Measurements from ENCODE around the gene NCKIPSD.

Gene NCKIPSD

DNA sequence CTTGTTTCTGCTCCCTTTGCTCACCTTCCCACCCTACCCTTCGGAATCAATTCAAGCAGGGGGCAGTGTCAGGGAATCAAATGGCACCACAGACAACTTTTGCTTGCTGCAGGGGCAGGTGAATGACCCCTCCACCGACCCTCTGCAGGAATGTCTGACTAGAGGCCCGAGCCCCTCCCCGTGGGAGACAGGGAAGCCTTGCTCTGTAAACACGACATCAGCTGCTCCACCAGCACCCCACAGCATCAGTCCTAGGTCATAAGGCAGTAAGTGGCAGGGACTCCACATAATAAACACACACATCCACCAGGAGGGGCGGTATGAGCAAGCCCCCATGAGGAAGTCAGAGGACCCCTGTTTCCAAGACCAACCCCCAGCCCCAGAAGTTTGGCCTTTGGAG is 48.4 kb downstream of the NCKIPSD start:
- no peak overlapping the region for H3K9ac ChIP-seq (ENCODE audit: low read depth, low read length)
- no peaks in the 10 kb centered on the region for H3K27me3 ChIP-seq (ENCODE audit: insufficient read depth, low read length)
- H3K4me1 ChIP-seq (ENCODE audit: insufficient read depth, low read length), result peaks cover 15% of the 10 kb centered on the region; the same call in 1 of the 2 replicates

DNA sequence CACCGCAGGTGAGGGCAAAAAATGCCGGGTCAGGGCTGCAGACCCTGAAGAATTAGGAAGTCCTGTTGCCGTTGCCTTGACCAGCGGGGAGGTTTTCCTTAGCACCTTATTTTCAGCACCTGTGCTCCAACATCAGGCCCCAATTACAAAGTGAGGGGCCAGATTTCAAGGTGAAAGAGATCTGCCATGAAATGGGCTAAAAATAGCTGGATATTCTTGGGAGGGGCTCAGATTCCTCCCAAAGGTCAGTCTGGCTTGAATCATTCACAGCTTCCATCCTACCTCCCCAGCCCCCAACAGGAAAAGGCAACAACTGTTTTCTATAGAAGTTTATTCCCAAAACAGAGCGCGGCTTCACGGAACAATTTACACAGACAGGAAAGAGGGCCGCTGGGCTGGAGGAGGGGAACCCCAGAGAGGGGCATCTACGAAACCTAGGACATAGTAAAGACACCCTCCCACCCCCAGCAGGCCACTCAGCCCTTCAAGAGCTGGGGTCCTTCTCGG is 49.5 kb downstream of the NCKIPSD start:
- peaks cover 15% of the 10 kb centered on the region; the same call in 1 of the 2 replicates for H3K4me1 ChIP-seq (ENCODE audit: insufficient read depth, low read length)
- H3K27me3 ChIP-seq (ENCODE audit: insufficient read depth, low read length), result no peaks in the 10 kb centered on the region
- H3K36me3 ChIP-seq (ENCODE audit: insufficient read depth, low read depth, low read length), result peaks cover 42% of the 10 kb centered on the region
- no peaks in the 10 kb centered on the region for H3K9me3 ChIP-seq (ENCODE audit: insufficient read depth, low read depth, low read length)
- H3K9ac ChIP-seq (ENCODE audit: low read depth, low read length), result peak overlapping the region; percentile 80; the same call in 1 of the 2 replicates
- H3K27ac ChIP-seq (ENCODE audit: low read length), result peak overlapping the region; percentile 62
- H3K4me3 ChIP-seq (ENCODE audit: low read length), result peak overlapping the region; percentile 81

More for the DNA sequence above, 48.4 kb downstream of the NCKIPSD start:
- Histone ChIP-seq H3K36me3 (ENCODE audit: insufficient read depth, low read depth, low read length) (peaks cover 36% of the 10 kb centered on the region), H3K9me3 (ENCODE audit: insufficient read depth, low read depth, low read length) (no peaks in the 10 kb centered on the region), H3K4me3 (ENCODE audit: low read length) (no peak overlapping the region), H3K27ac (ENCODE audit: low read length) (no peak overlapping the region)

DNA sequence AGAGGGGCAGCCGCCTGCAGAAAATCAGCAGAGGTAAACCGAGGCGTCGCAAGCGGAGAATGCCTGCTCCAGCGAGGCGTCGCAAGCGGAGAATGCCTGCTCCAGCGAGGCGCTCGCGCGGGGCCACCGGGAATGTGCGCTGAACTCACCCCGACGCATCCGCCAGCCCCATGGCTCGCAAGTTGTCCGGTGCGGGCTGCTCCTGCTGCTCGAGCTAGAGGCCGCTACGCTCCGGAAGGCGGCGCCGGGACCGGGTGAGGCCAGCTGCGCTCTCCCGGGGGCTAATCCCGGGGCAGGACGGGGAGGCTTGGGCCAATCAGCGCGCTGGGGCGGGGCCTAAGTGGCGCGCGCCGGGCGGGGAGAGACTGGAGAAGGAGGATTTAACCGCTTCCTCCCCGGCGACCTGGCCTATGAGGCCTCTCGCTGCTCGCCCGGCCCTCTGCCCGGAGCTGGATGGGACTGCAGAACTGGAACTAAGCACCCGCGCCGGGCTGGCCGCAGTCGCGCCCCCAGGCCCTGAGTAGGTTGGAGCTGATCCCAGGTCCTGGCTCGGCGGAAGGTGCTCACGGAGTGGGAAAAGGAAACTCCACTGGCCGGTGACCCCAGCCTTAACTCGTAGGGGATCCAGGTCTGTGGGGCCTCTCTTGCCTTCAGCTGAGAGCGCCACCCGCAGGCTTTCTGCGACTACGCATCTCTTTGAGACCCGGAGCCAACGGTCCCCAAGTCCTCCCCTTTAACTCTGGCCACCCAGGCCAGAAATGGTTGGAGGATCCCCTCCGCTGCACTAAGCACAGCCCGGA is 50.3 kb downstream of the NCKIPSD start, which contains the start of gene SLC26A6:
TSS of gene SLC26A6 (minus strand) at position 240 of the 800 bp plus-strand sequence. CDS start at position 172, 68 bp downstream.
- Histone ChIP-seq H3K9me3 (ENCODE audit: insufficient read depth, low read depth, low read length) (no peaks in the 10 kb centered on the region), H3K4me1 (ENCODE audit: insufficient read depth, low read length) (peaks cover 15% of the 10 kb centered on the region; the same call in 1 of the 2 replicates), H3K36me3 (ENCODE audit: insufficient read depth, low read depth, low read length) (peaks cover 45% of the 10 kb centered on the region), H3K4me3 (ENCODE audit: low read length) (peak within 1 kb of the TSS; percentile 81), H3K27ac (ENCODE audit: low read length) (peak within 1 kb of the TSS; percentile 62), H3K9ac (ENCODE audit: low read depth, low read length) (peak within 1 kb of the TSS; percentile 80), H3K27me3 (ENCODE audit: insufficient read depth, low read length) (no peaks in the 10 kb centered on the region)

DNA sequence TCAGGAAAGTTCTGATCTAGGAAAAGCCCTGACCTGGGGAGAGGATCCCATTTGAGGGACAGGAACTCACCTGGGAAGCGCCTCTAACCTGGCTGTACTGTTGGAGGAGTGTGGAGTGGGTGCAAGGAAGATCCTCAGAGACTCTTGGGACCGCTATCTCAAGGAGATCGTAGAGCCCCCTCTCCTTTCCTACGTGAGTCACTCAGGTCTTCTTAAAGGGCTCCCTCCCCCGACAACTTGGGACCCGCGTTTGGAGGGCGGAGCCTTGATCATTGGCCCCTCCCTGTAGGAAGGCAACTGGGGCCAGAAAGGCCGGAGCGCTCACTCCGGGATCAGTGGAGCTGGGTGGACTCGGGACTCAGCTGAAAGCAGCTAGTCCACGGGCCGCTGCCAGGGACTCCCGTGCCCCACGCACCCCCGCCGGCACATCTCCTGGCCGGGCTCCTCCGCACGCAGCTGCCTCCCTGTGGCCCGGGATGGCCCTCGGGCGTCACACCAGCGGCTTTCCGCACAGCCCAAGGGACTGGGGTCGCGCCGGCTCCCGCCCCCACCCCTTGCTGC is 51.0 kb downstream of the NCKIPSD start:
- Histone ChIP-seq H3K9me3 (ENCODE audit: insufficient read depth, low read depth, low read length) (no peaks in the 10 kb centered on the region), H3K36me3 (ENCODE audit: insufficient read depth, low read depth, low read length) (peaks cover 49% of the 10 kb centered on the region), H3K4me3 (ENCODE audit: low read length) (peak overlapping the region; percentile 81), H3K27me3 (ENCODE audit: insufficient read depth, low read length) (no peaks in the 10 kb centered on the region), H3K27ac (ENCODE audit: low read length) (no peak overlapping the region), H3K9ac (ENCODE audit: low read depth, low read length) (peak overlapping the region; percentile 80), H3K4me1 (ENCODE audit: insufficient read depth, low read length) (peaks cover 15% of the 10 kb centered on the region; the same call in 1 of the 2 replicates)

DNA sequence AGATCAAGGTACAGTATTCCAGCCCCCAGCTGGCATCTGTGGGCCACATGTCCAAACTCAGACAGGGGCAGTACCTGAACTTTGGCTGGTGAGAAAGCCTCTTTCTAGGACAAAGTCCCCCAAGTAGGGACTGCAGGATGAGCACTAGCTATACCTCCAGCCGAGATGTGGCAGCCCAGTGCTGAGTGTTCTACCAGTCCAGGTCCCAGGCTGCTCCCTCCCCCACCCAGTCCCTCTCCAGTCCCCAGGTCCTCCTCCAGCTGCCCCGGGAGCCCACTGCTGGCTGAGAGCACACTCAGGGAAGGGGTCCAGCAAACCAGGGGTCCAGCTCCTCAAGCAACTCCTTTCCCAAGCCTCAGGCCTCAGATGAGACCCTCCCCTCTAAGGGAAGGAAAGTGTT is 52.0 kb downstream of the NCKIPSD start:
- Histone ChIP-seq H3K4me1 (ENCODE audit: insufficient read depth, low read length) (peaks cover 15% of the 10 kb centered on the region; the same call in 1 of the 2 replicates), H3K36me3 (ENCODE audit: insufficient read depth, low read depth, low read length) (peaks cover 49% of the 10 kb centered on the region), H3K27me3 (ENCODE audit: insufficient read depth, low read length) (no peaks in the 10 kb centered on the region), H3K9ac (ENCODE audit: low read depth, low read length) (no peak overlapping the region), H3K27ac (ENCODE audit: low read length) (no peak overlapping the region), H3K4me3 (ENCODE audit: low read length) (peak overlapping the region; percentile 81), H3K9me3 (ENCODE audit: insufficient read depth, low read depth, low read length) (no peaks in the 10 kb centered on the region)

DNA sequence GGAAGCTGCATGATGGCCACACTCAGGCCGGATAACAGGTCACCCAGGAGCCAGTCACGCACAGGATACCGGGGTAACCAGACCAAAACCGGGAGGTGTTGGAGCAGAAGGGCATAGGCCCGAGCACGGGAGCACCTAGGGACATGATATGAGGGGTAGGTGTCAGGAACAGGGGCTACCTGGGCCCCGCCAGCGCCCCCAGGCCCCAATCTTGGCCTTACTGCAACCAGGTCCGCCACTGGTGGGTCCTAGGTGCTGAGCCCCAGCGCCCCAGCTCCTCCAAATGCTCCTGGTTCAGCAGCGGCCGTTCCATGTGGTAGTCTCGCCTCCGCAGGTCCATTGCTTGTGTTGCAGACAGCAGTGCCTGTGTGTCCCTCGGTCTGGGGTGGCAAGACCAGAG is 52.5 kb downstream of the NCKIPSD start:
- H3K36me3 ChIP-seq (ENCODE audit: insufficient read depth, low read depth, low read length), result peaks cover 54% of the 10 kb centered on the region
- no peak overlapping the region for H3K9ac ChIP-seq (ENCODE audit: low read depth, low read length)
- H3K27me3 ChIP-seq (ENCODE audit: insufficient read depth, low read length), result no peaks in the 10 kb centered on the region
- H3K9me3 ChIP-seq (ENCODE audit: insufficient read depth, low read depth, low read length), result no peaks in the 10 kb centered on the region
- H3K27ac ChIP-seq (ENCODE audit: low read length), result no peak overlapping the region
- no peak overlapping the region for H3K4me3 ChIP-seq (ENCODE audit: low read length)
- peaks cover 15% of the 10 kb centered on the region; the same call in 1 of the 2 replicates for H3K4me1 ChIP-seq (ENCODE audit: insufficient read depth, low read length)

DNA sequence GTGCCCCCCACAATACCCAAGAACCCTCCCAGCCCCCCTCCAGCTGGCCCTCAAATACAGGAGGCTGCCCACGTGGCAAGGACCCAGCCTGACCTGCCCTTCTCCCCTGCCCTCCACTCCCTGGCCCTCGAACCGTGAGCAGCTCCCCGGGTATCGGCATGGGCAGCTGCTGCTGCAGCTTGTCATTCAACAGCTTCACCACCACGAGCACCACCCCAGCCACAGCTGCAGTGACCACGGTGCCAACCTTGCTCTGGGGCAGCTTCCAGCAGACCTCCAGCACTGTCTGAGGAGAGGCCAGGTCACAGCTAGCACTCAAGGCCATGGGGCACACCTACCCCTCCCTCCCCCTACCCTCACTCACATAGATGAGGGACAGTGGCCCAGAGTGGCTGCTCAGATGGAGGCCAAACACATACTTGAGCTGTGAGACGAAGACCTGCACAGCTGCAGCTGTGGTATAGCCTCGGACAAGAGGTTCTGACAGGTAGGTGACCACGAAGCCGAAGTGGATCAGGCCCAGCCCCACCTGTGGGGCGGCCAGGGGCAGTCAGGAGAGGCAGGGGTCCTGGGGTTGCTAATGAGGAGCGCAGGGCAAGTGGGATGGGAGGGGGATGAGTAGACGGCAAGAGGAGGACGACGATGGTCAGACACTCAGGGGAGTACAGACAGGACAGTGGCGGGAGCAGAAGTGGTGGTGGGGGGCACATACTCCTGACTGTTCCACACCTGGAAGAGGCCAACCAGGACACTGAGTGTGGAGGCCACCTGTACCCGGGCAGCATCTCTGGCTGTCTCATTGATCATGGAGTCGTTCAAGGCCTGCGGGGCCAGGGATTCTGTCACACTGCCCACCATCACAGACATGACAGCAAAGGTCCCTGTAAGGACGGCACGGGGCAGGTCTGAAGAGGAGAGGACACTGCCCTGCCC is 53.9 kb downstream of the NCKIPSD start:
- Histone ChIP-seq H3K9me3 (ENCODE audit: insufficient read depth, low read depth, low read length) (no peaks in the 10 kb centered on the region), H3K27me3 (ENCODE audit: insufficient read depth, low read length) (no peaks in the 10 kb centered on the region), H3K9ac (ENCODE audit: low read depth, low read length) (no peak overlapping the region), H3K27ac (ENCODE audit: low read length) (no peak overlapping the region), H3K36me3 (ENCODE audit: insufficient read depth, low read depth, low read length) (peaks cover 68% of the 10 kb centered on the region), H3K4me3 (ENCODE audit: low read length) (no peak overlapping the region), H3K4me1 (ENCODE audit: insufficient read depth, low read length) (peaks cover 7% of the 10 kb centered on the region; the same call in 1 of the 2 replicates)

DNA sequence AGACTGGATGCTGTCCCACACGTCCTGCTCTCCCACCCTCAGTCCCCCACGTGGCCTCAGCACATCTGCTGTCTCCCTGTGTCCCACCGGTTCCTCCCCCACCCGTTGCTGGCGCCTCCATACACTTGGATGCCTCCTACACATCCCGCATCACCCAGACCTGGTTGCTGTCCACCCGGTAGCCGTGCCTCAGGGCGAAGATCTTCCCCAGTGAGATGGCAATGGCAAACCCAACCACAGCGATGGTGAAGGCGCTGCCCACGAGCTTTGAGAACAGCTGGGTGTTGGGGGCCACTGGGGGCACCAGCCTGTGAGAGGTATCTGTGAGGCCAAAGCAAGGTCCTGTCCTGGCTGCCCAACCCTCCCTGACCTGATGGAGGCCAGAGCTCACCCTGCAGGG is 54.9 kb downstream of the NCKIPSD start:
- peaks cover 78% of the 10 kb centered on the region for H3K36me3 ChIP-seq (ENCODE audit: insufficient read depth, low read depth, low read length)

DNA sequence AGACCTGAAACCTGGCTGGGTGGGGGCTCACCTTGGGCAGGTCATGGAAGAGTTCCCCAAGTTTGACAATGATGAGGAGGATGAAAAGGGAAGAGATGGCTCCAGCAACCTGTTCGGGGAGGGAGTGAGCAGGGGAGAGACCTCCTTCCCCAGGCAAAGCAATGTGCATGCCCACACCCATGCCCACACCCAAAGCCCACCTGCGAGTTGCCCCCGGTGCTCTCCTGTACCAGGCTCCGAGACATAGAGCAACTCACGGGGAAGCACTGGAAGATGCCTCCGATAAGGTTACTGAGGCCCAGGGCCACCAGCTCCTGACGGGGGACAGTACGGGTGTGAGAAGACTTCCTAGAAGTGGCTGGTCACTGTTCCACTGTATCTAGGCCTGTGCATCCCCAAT is 55.3 kb downstream of the NCKIPSD start:
- Histone ChIP-seq H3K4me1 (ENCODE audit: insufficient read depth, low read length) (0 out of 2 replicates have a peak, but pooled peaks cover 2% of the 10 kb centered on the region), H3K36me3 (ENCODE audit: insufficient read depth, low read depth, low read length) (peaks cover 82% of the 10 kb centered on the region), H3K27ac (ENCODE audit: low read length) (no peak overlapping the region), H3K9me3 (ENCODE audit: insufficient read depth, low read depth, low read length) (no peaks in the 10 kb centered on the region), H3K9ac (ENCODE audit: low read depth, low read length) (no peak overlapping the region), H3K27me3 (ENCODE audit: insufficient read depth, low read length) (no peaks in the 10 kb centered on the region), H3K4me3 (ENCODE audit: low read length) (no peak overlapping the region)

More for the DNA sequence above, 54.9 kb downstream of the NCKIPSD start:
- H3K9me3 ChIP-seq (ENCODE audit: insufficient read depth, low read depth, low read length), result no peaks in the 10 kb centered on the region
- H3K4me1 ChIP-seq (ENCODE audit: insufficient read depth, low read length), result 0 out of 2 replicates have a peak, but pooled peaks cover 2% of the 10 kb centered on the region
- no peak overlapping the region for H3K4me3 ChIP-seq (ENCODE audit: low read length)
- H3K27ac ChIP-seq (ENCODE audit: low read length), result no peak overlapping the region
- no peaks in the 10 kb centered on the region for H3K27me3 ChIP-seq (ENCODE audit: insufficient read depth, low read length)
- H3K9ac ChIP-seq (ENCODE audit: low read depth, low read length), result no peak overlapping the region

DNA sequence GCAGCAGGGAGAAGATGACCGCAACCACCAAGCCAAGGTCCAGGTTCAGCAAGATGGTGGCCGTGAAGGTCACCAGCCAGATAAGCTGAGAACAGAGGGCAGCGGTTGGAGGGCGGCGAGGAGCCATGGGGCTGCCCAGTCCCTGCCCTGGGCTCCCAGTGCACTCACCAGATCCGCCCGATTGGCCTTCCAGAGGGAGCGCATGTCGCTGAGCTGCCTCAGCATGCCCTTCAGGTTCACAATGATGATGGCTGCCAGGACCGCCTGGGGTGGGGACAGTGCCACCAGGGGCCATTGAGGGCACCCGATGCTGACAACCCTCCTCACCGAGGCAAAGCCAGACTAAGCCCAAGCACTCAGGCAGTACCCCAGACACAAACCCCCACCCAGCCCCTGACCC is 55.8 kb downstream of the NCKIPSD start:
- Histone ChIP-seq H3K27ac (ENCODE audit: low read length) (no peak overlapping the region), H3K27me3 (ENCODE audit: insufficient read depth, low read length) (no peaks in the 10 kb centered on the region), H3K9ac (ENCODE audit: low read depth, low read length) (no peak overlapping the region), H3K36me3 (ENCODE audit: insufficient read depth, low read depth, low read length) (peaks cover 86% of the 10 kb centered on the region), H3K4me1 (ENCODE audit: insufficient read depth, low read length) (0 out of 2 replicates have a peak, but pooled peaks cover 2% of the 10 kb centered on the region), H3K9me3 (ENCODE audit: insufficient read depth, low read depth, low read length) (no peaks in the 10 kb centered on the region), H3K4me3 (ENCODE audit: low read length) (no peak overlapping the region)
